ENCODE data around the gene RXFP4. TPM values are rescaled to one million over a fixed set of nuclear protein-coding genes. Genes with fewer than 3 reads are reported as not detected.

Gene RXFP4
- polyA plus RNA-seq, 1 donor (not counting 4 experiments of a cell fraction or from before 2014, with no cell fraction given) = not detected

GRCh38 chr1:155932487-155932886, 9.0 kb upstream of the RXFP4 start:
- peak overlapping the region; percentile 66 for H3K9ac ChIP-seq (ENCODE audit: control insufficient read depth, extremely low read depth, insufficient read depth, low read length)
- H3K27ac ChIP-seq (ENCODE audit: control insufficient read depth, insufficient read depth, low read length) = peak overlapping the region; percentile 96
- H4K20me1 ChIP-seq (ENCODE audit: control insufficient read depth, extremely low read depth, insufficient read depth, low read length) = peaks cover 5% of the 10 kb centered on the region

GRCh38 chr1:155933591-155934096, 7.8 kb upstream of the RXFP4 start:
- Histone ChIP-seq H3K9ac (ENCODE audit: control insufficient read depth, extremely low read depth, insufficient read depth, low read length) (peak overlapping the region; percentile 98), H3K79me2 (ENCODE audit: control insufficient read depth, insufficient read depth, low read length) (peaks cover 51% of the 10 kb centered on the region), H2AFZ (ENCODE audit: control insufficient read depth, low read length) (no peak overlapping the region), H3K27ac (ENCODE audit: control insufficient read depth, insufficient read depth, low read length) (peak overlapping the region; percentile 96), H3K36me3 (ENCODE audit: control insufficient read depth in 2 of 2, extremely low read depth in 1 of 2, insufficient read depth in 2 of 2, low read length in 2 of 2) (peaks cover 6 to 24% of the 10 kb centered on the region in 2 experiments), H3K4me1 (ENCODE audit: control insufficient read depth, extremely low read depth, insufficient read depth, low read length) (peaks cover 38% of the 10 kb centered on the region), H3K9me3 (ENCODE audit: control insufficient read depth, low read depth, low read length) (no peaks in the 10 kb centered on the region), H4K20me1 (ENCODE audit: control insufficient read depth, extremely low read depth, insufficient read depth, low read length) (peaks cover 5% of the 10 kb centered on the region), H3K4me3 (ENCODE audit: control insufficient read depth in 2 of 3, extremely low read depth in 1 of 3, insufficient read depth in 2 of 3, low read depth in 1 of 3, low read length in 3 of 3) (peak overlapping the region; percentile 87 to 97 (median 93)), H3K4me2 (ENCODE audit: control insufficient read depth, extremely low read depth, insufficient read depth, low read depth, low read length) (peak overlapping the region; percentile 88), H3K27me3 (ENCODE audit: control insufficient read depth, extremely low read depth, insufficient read depth, low read length) (no peaks in the 10 kb centered on the region), H3K9me1 (ENCODE audit: control insufficient read depth, extremely low read depth, insufficient read depth, low read length) (peaks cover 3% of the 10 kb centered on the region)
- no peak for TF ChIP-seq EZH2 (IDR thresholded peaks at IDR 0.05; ENCODE audit: low read length)
- TF ChIP-seq CTCF (optimal IDR thresholded peaks at IDR 0.05 in 1 of 3, IDR thresholded peaks at IDR 0.05 in 1 of 3, conservative IDR thresholded peaks at IDR 0.05 in 1 of 3; ENCODE audit: extremely low read depth in 1 of 3, insufficient read depth in 2 of 3, low read length in 3 of 3) = no peak
- dilution Hi-C loops (cut with MboI; ENCODE audit: extremely low pct_ligation_motif_present, low sequenced_read_pairs) = no loop called here
- FAIRE-seq (no peak), DNase-seq (ENCODE audit: low read depth, low spot score) (no peak)

More at GRCh38 chr1:155932487-155932886, 9.0 kb upstream of the RXFP4 start:
- FAIRE-seq (no peak), DNase-seq (ENCODE audit: low read depth, low spot score) (no peak)
- Histone ChIP-seq H3K9me1 (ENCODE audit: control insufficient read depth, extremely low read depth, insufficient read depth, low read length) (peaks cover 3% of the 10 kb centered on the region), H3K4me1 (ENCODE audit: control insufficient read depth, extremely low read depth, insufficient read depth, low read length) (peaks cover 38% of the 10 kb centered on the region), H3K9me3 (ENCODE audit: control insufficient read depth, low read depth, low read length) (no peaks in the 10 kb centered on the region), H3K79me2 (ENCODE audit: control insufficient read depth, insufficient read depth, low read length) (peaks cover 59% of the 10 kb centered on the region), H3K4me2 (ENCODE audit: control insufficient read depth, extremely low read depth, insufficient read depth, low read depth, low read length) (peak overlapping the region; percentile 88), H3K27me3 (ENCODE audit: control insufficient read depth, extremely low read depth, insufficient read depth, low read length) (no peaks in the 10 kb centered on the region), H2AFZ (ENCODE audit: control insufficient read depth, low read length) (no peak overlapping the region), H3K36me3 (ENCODE audit: control insufficient read depth in 2 of 2, extremely low read depth in 1 of 2, insufficient read depth in 2 of 2, low read length in 2 of 2) (peaks cover 8 to 32% of the 10 kb centered on the region in 2 experiments), H3K4me3 (ENCODE audit: control insufficient read depth in 2 of 3, extremely low read depth in 1 of 3, insufficient read depth in 2 of 3, low read depth in 1 of 3, low read length in 3 of 3) (peak overlapping the region; percentile 87 to 97 (median 93))
- dilution Hi-C loops (cut with MboI; ENCODE audit: extremely low pct_ligation_motif_present, low sequenced_read_pairs) = no loop called here
- TF ChIP-seq EZH2 (IDR thresholded peaks at IDR 0.05; ENCODE audit: low read length) (no peak), CTCF (optimal IDR thresholded peaks at IDR 0.05 in 1 of 3, IDR thresholded peaks at IDR 0.05 in 1 of 3, conservative IDR thresholded peaks at IDR 0.05 in 1 of 3; ENCODE audit: extremely low read depth in 1 of 3, insufficient read depth in 2 of 3, low read length in 3 of 3) (no peak)

Measured in keratinocyte (primary cell).